Measurements from ENCODE around the gene MUC5B. TPM values are rescaled to one million over a fixed set of nuclear protein-coding genes. Genes with fewer than 3 reads are reported as not detected.
A peak's percentile ranks its signal among the peaks of the same experiment; 100 is the strongest.

Gene MUC5B
- total RNA-seq, 1 donor from 2014 or later = not detected

DNA sequence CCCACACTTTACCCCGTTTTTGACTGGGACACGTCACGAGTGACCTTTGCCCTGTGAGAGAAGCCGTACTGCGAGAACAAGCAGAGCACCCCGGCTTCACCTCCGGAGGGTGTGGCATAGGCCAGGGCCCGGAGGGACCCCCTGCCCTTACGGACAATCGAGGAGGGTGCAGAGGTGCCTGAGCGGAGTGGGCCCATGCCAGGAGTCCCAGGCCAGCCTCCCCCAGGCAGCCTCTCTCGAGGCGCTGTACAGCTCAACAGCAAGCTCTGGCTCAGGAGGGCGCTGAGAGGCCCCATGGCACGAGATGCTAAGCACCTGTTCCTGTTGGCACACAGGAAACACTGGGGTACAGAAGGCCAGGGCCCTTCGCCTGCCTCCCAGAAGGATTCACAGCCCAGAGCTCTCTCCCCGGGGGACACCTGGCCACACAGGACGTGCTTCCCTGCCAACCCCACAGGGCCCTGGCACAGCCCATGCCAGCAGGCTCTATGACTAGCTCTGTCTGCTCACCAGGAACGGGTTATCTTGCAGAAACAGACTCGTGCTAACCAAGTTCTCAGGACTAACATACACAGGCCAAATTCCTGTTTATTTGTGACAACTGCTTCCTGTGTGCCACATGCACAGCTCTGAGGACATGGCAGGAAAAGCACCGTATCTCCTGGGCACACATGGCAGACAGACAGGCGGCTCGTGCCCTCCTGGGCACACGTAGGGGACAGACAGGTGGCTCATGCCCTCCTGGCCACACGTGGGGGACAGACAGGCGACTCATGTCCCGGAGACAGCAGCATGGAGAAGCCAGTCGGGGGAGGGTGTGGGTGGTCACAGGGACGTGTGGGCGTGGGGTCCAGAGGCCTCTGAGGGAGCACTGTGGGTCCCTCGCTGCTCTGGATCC lies 75.0 kb downstream of the MUC5B start:
- Mint-ChIP-seq H3K4me3 (ENCODE audit: unreplicated experiment) (no peak overlapping the region), H3K27ac (ENCODE audit: unreplicated experiment) (peak overlapping the region; percentile 57), H3K36me3 (ENCODE audit: low read depth, unreplicated experiment) (no peaks in the 10 kb centered on the region), H3K27me3 (ENCODE audit: unreplicated experiment) (peaks cover 9% of the 10 kb centered on the region), H3K4me1 (ENCODE audit: unreplicated experiment) (peaks cover 45% of the 10 kb centered on the region), H3K9me3 (ENCODE audit: unreplicated experiment) (no peaks in the 10 kb centered on the region)
- no peak for DNase-seq (ENCODE audit: low spot score)
- TF ChIP-seq, protein P1, sequence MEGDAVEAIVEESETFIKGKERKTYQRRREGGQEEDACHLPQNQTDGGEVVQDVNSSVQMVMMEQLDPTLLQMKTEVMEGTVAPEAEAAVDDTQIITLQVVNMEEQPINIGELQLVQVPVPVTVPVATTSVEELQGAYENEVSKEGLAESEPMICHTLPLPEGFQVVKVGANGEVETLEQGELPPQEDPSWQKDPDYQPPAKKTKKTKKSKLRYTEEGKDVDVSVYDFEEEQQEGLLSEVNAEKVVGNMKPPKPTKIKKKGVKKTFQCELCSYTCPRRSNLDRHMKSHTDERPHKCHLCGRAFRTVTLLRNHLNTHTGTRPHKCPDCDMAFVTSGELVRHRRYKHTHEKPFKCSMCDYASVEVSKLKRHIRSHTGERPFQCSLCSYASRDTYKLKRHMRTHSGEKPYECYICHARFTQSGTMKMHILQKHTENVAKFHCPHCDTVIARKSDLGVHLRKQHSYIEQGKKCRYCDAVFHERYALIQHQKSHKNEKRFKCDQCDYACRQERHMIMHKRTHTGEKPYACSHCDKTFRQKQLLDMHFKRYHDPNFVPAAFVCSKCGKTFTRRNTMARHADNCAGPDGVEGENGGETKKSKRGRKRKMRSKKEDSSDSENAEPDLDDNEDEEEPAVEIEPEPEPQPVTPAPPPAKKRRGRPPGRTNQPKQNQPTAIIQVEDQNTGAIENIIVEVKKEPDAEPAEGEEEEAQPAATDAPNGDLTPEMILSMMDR (IDR thresholded peaks at IDR 0.05; ENCODE audit: unreplicated experiment) = no peak

GRCh38 chr11:1298695-1299492 lies 76.0 kb downstream of the MUC5B start:
- H3K4me3 Mint-ChIP-seq (ENCODE audit: unreplicated experiment) = no peak overlapping the region
- peaks cover 9% of the 10 kb centered on the region for H3K27me3 Mint-ChIP-seq (ENCODE audit: unreplicated experiment)
- no peaks in the 10 kb centered on the region for H3K9me3 Mint-ChIP-seq (ENCODE audit: unreplicated experiment)
- peaks cover 53% of the 10 kb centered on the region for H3K4me1 Mint-ChIP-seq (ENCODE audit: unreplicated experiment)
- H3K27ac Mint-ChIP-seq (ENCODE audit: unreplicated experiment) = peak overlapping the region; percentile 57
- no peaks in the 10 kb centered on the region for H3K36me3 Mint-ChIP-seq (ENCODE audit: low read depth, unreplicated experiment)
- DNase-seq (ENCODE audit: low spot score) = no peak
- TF ChIP-seq, protein P1 (IDR thresholded peaks at IDR 0.05; ENCODE audit: unreplicated experiment) = no peak

DNA sequence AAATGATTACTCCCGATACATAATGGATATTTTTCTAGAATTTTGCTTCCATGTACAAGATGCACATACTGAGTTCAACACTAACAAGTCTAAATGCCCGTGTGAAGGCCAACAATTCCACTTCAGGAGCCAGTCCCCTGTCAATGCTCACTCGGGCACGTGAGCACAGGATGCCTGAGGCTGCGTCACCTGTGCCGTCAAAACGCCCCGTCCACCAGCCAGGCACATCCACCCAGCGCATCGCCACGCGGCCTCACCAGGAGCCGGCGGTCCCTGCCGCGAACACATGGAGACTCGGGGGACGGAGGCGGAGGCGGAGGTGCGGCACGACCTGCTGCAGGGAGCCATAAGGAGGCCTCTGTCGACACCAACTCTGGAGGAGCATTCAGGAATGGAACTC lies 76.8 kb downstream of the MUC5B start:
- peak overlapping the region; percentile 61 for H3K27ac Mint-ChIP-seq (ENCODE audit: unreplicated experiment)
- TF ChIP-seq, protein P1 (IDR thresholded peaks at IDR 0.05; ENCODE audit: unreplicated experiment) = no peak
- no peak for DNase-seq (ENCODE audit: low spot score)
- no peaks in the 10 kb centered on the region for H3K9me3 Mint-ChIP-seq (ENCODE audit: unreplicated experiment)
- H3K4me1 Mint-ChIP-seq (ENCODE audit: unreplicated experiment) = peaks cover 60% of the 10 kb centered on the region
- H3K27me3 Mint-ChIP-seq (ENCODE audit: unreplicated experiment) = peaks cover 9% of the 10 kb centered on the region
- no peaks in the 10 kb centered on the region for H3K36me3 Mint-ChIP-seq (ENCODE audit: low read depth, unreplicated experiment)
- no peak overlapping the region for H3K4me3 Mint-ChIP-seq (ENCODE audit: unreplicated experiment)

GRCh38 chr11:1300121-1300520 lies 77.3 kb downstream of the MUC5B start:
- H3K4me1 Mint-ChIP-seq (ENCODE audit: unreplicated experiment) = peaks cover 65% of the 10 kb centered on the region
- peaks cover 10% of the 10 kb centered on the region for H3K27me3 Mint-ChIP-seq (ENCODE audit: unreplicated experiment)
- no peak overlapping the region for H3K27ac Mint-ChIP-seq (ENCODE audit: unreplicated experiment)
- H3K4me3 Mint-ChIP-seq (ENCODE audit: unreplicated experiment) = no peak overlapping the region
- H3K36me3 Mint-ChIP-seq (ENCODE audit: low read depth, unreplicated experiment) = no peaks in the 10 kb centered on the region
- TF ChIP-seq, protein P1 (IDR thresholded peaks at IDR 0.05; ENCODE audit: unreplicated experiment) = no peak
- no peak for DNase-seq (ENCODE audit: low spot score)
- H3K9me3 Mint-ChIP-seq (ENCODE audit: unreplicated experiment) = no peaks in the 10 kb centered on the region

All from endothelial cell (in vitro differentiated cells).